Measurements from ENCODE around the gene SRRM1.

The SRRM1 gene

GRCh38 chr1:24709791-24710441 is 66.8 kb downstream of the SRRM1 start:
- Histone ChIP-seq H3K4me1 (ENCODE audit: insufficient read depth, low read length, severe bottlenecking) (peaks cover 8% of the 10 kb centered on the region), H3K27ac (ENCODE audit: low read depth, low read length, poor library complexity, severe bottlenecking) (no peak overlapping the region), H3K4me2 (ENCODE audit: low read length) (no peak overlapping the region), H4K20me1 (ENCODE audit: insufficient read depth, low read length) (no peaks in the 10 kb centered on the region), H3K27me3 (ENCODE audit: insufficient read depth, low read length) (no peaks in the 10 kb centered on the region), H3F3A (ENCODE audit: insufficient read depth, low read length) (no peaks in the 10 kb centered on the region), H3K9ac (ENCODE audit: low read length) (no peak overlapping the region), H3K4me3 (ENCODE audit: low read depth, low read length, poor library complexity, severe bottlenecking) (no peak overlapping the region), H3K9me2 (ENCODE audit: low read depth, low read length) (no peaks in the 10 kb centered on the region), H3K79me2 (ENCODE audit: insufficient read depth, low read length) (no peaks in the 10 kb centered on the region), H2AFZ (ENCODE audit: low read length) (no peak overlapping the region), H3K9me3 (ENCODE audit: low read length) (no peaks in the 10 kb centered on the region), H3K36me3 (ENCODE audit: insufficient read depth, low read length) (no peaks in the 10 kb centered on the region)
- TF ChIP-seq CTCF (IDR thresholded peaks at IDR 0.05; ENCODE audit: low read length): no peak
- TF ChIP-seq EZH2 (IDR thresholded peaks at IDR 0.05; ENCODE audit: borderline replicate concordance, low read length): no peak

GRCh38 chr1:24711329-24711728 is 68.2 kb downstream of the SRRM1 start:
- Histone ChIP-seq H3K9ac (ENCODE audit: low read length) (no peak overlapping the region), H3K4me3 (ENCODE audit: low read depth, low read length, poor library complexity, severe bottlenecking) (no peak overlapping the region), H3K27ac (ENCODE audit: low read depth, low read length, poor library complexity, severe bottlenecking) (no peak overlapping the region), H3K36me3 (ENCODE audit: insufficient read depth, low read length) (no peaks in the 10 kb centered on the region), H4K20me1 (ENCODE audit: insufficient read depth, low read length) (no peaks in the 10 kb centered on the region), H3K9me3 (ENCODE audit: low read length) (no peaks in the 10 kb centered on the region), H2AFZ (ENCODE audit: low read length) (no peak overlapping the region), H3K27me3 (ENCODE audit: insufficient read depth, low read length) (no peaks in the 10 kb centered on the region), H3K79me2 (ENCODE audit: insufficient read depth, low read length) (no peaks in the 10 kb centered on the region), H3K9me2 (ENCODE audit: low read depth, low read length) (no peaks in the 10 kb centered on the region), H3F3A (ENCODE audit: insufficient read depth, low read length) (no peaks in the 10 kb centered on the region), H3K4me2 (ENCODE audit: low read length) (no peak overlapping the region), H3K4me1 (ENCODE audit: insufficient read depth, low read length, severe bottlenecking) (no peaks in the 10 kb centered on the region)
- TF ChIP-seq EZH2 (IDR thresholded peaks at IDR 0.05; ENCODE audit: borderline replicate concordance, low read length) (no peak), CTCF (IDR thresholded peaks at IDR 0.05; ENCODE audit: low read length) (no peak)

GRCh38 chr1:24713176-24713575 is 70.1 kb downstream of the SRRM1 start:
- no peaks in the 10 kb centered on the region for H3K36me3 ChIP-seq (ENCODE audit: insufficient read depth, low read length)
- H4K20me1 ChIP-seq (ENCODE audit: insufficient read depth, low read length): no peaks in the 10 kb centered on the region
- no peak overlapping the region for H3K27ac ChIP-seq (ENCODE audit: low read depth, low read length, poor library complexity, severe bottlenecking)
- H3K4me1 ChIP-seq (ENCODE audit: insufficient read depth, low read length, severe bottlenecking): no peaks in the 10 kb centered on the region
- no peaks in the 10 kb centered on the region for H3K9me3 ChIP-seq (ENCODE audit: low read length)
- no peak overlapping the region for H3K4me3 ChIP-seq (ENCODE audit: low read depth, low read length, poor library complexity, severe bottlenecking)
- no peaks in the 10 kb centered on the region for H3K27me3 ChIP-seq (ENCODE audit: insufficient read depth, low read length)
- H3K79me2 ChIP-seq (ENCODE audit: insufficient read depth, low read length): no peaks in the 10 kb centered on the region
- TF ChIP-seq CTCF (IDR thresholded peaks at IDR 0.05; ENCODE audit: low read length) (no peak), EZH2 (IDR thresholded peaks at IDR 0.05; ENCODE audit: borderline replicate concordance, low read length) (no peak)
- no peak overlapping the region for H3K9ac ChIP-seq (ENCODE audit: low read length)
- H2AFZ ChIP-seq (ENCODE audit: low read length): no peak overlapping the region
- H3K4me2 ChIP-seq (ENCODE audit: low read length): no peak overlapping the region
- no peaks in the 10 kb centered on the region for H3F3A ChIP-seq (ENCODE audit: insufficient read depth, low read length)
- H3K9me2 ChIP-seq (ENCODE audit: low read depth, low read length): no peaks in the 10 kb centered on the region
